Measurements from ENCODE around the gene DCP1B. TPM values are rescaled to one million over a fixed set of nuclear protein-coding genes. Genes with fewer than 3 reads are reported as not detected.

DCP1B gene
- total RNA-seq, 1 experiment from 2014 or later, result 4.8 TPM

- Histone ChIP-seq H3K4me3 (ENCODE audit: low read depth in 2 of 2, low read length in 2 of 2) (no peak overlapping the region), H3K27ac (ENCODE audit: low read length) (no peak overlapping the region), H3K27me3 (ENCODE audit: control insufficient read depth, insufficient read depth, low read length) (peaks cover 6% of the 10 kb centered on the region), H3K4me1 (ENCODE audit: control insufficient read depth, insufficient read depth, low read length) (no peaks in the 10 kb centered on the region), H3K9me3 (ENCODE audit: control insufficient read depth, insufficient read depth, low read depth, low read length) (no peaks in the 10 kb centered on the region), H3K36me3 (ENCODE audit: control insufficient read depth, insufficient read depth, low read length) (no peaks in the 10 kb centered on the region)
- no TSS peak for BruUV-seq (replicated peaks)
- in situ Hi-C loops (cut with HindIII; ENCODE audit: low pct_unique_long_range_greater_than_20kb, low sequenced_read_pairs) (no loop called here), intact Hi-C loops (cut with micrococcal nuclease; ENCODE audit: unreplicated experiment) (no loop called here)
- ATAC-seq (no peak), DNase-seq (ENCODE audit: low read depth, low spot score) (no peak)
- ChIA-PET POLR2A (no interaction called here), CTCF (no interaction called here)
- TF ChIP-seq SIN3A (IDR thresholded peaks at IDR 0.05; ENCODE audit: borderline replicate concordance, insufficient read depth, low read depth, low read length), result no peak
- no peak for TF ChIP-seq TCF7L2 (IDR thresholded peaks at IDR 0.05; ENCODE audit: low read depth, low read length)
- TF ChIP-seq CTCF (IDR thresholded peaks at IDR 0.05), result no peak
- no peak for TF ChIP-seq REST (IDR thresholded peaks at IDR 0.05; ENCODE audit: insufficient read depth in 1 of 2, low read depth in 2 of 2, low read length in 1 of 2)
- TF ChIP-seq POLR2AphosphoS5 (IDR thresholded peaks at IDR 0.05; ENCODE audit: low read depth, low read length), result no peak
Measured at GRCh38 chr12:2023365-2023764, 19.1 kb upstream of the DCP1B start.

GRCh38 chr12:2020511-2020910 lies 16.3 kb upstream of the DCP1B start:
- intact Hi-C loops (cut with micrococcal nuclease; ENCODE audit: unreplicated experiment), result no loop called here
- no peak overlapping the region for H3K27ac ChIP-seq (ENCODE audit: low read length)
- no TSS peak for BruUV-seq (replicated peaks)
- CTCF ChIA-PET, result no interaction called here
- H3K36me3 ChIP-seq (ENCODE audit: control insufficient read depth, insufficient read depth, low read length), result no peaks in the 10 kb centered on the region
- no peaks in the 10 kb centered on the region for H3K4me1 ChIP-seq (ENCODE audit: control insufficient read depth, insufficient read depth, low read length)
- in situ Hi-C loops (cut with HindIII; ENCODE audit: low pct_unique_long_range_greater_than_20kb, low sequenced_read_pairs), result no loop called here
- no peak overlapping the region for H3K4me3 ChIP-seq (ENCODE audit: low read depth in 2 of 2, low read length in 2 of 2)
- no peaks in the 10 kb centered on the region; the same call in 1 of the 2 replicates for H3K27me3 ChIP-seq (ENCODE audit: control insufficient read depth, insufficient read depth, low read length)
- POLR2A ChIA-PET, result no interaction called here
- no peaks in the 10 kb centered on the region for H3K9me3 ChIP-seq (ENCODE audit: control insufficient read depth, insufficient read depth, low read depth, low read length)
- no peak for TF ChIP-seq POLR2AphosphoS5 (IDR thresholded peaks at IDR 0.05; ENCODE audit: low read depth, low read length)
- TF ChIP-seq TCF7L2 (IDR thresholded peaks at IDR 0.05; ENCODE audit: low read depth, low read length), result no peak
- TF ChIP-seq SIN3A (IDR thresholded peaks at IDR 0.05; ENCODE audit: borderline replicate concordance, insufficient read depth, low read depth, low read length), result no peak
- TF ChIP-seq CTCF (IDR thresholded peaks at IDR 0.05), result no peak
- TF ChIP-seq REST (IDR thresholded peaks at IDR 0.05; ENCODE audit: insufficient read depth in 1 of 2, low read depth in 2 of 2, low read length in 1 of 2), result no peak
- no peak for ATAC-seq
- no peak for DNase-seq (ENCODE audit: low read depth, low spot score)
